COR-L47 (cell line): Measurements from ENCODE around the gene ASGR1.
"Not testable (repeated sequence)": the region's sequence is repeated elsewhere in the genome, so short reads cannot be mapped to it uniquely, and the experiment has no call there.

Experiments
- DNase-seq: peaks from one replicate; lab custom pipeline; 2025; lab: John Stamatoyannopoulos, UW

Gene ASGR1

DNA sequence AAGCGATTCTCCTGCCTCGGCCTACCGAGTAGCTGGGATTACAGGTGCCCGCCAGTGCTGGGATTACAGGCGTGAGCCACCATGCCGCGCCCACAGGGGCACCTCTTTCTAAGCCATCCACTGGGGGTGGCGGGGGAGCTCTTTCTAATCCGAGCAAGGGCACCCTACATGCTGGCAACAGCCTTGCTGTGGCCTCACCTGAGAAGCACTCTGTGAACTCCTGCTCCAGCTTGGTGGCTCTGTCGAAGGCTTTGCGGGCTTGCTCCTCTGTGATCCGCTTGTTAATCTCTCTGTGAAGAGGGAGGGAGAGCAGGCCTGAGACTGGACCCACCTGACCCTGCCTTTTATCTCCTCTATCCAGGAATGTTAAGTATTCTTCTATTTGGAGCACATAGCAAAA lies 11.9 kb upstream of the ASGR1 start:
- no peak for DNase-seq

DNA sequence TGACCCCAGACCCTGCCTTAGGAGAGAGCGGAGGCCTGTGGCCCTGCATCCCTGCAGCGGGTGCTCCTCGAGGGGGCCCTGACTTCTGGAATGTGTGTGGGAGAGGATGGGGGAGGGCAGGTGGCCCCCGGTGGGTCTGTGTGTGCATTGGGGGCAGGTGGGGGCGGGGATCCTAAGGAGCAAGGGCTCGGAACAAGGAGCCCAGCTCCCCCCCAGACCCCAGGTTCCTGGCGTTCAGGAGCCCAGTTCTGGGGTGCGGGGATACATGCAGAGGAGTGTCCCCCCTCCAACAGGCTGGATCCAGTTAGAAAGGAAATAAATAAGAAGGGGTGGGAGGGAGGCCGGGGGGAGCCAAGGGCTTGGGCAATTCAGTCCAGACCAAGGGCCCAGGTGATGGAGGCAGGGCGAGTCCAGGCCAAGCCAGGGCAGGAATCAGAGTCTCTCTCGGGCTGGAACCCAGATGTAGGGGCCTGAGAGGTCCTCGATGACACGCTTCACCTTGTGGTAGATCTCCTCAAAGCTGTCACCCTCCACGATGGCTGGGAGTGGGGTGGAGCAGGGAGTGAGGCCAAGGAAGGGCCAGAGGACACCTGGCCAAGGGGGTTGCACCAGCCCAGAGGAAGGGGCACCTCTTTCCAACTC lies 11.2 kb upstream of the ASGR1 start:
- DNase-seq: no peak

DNA sequence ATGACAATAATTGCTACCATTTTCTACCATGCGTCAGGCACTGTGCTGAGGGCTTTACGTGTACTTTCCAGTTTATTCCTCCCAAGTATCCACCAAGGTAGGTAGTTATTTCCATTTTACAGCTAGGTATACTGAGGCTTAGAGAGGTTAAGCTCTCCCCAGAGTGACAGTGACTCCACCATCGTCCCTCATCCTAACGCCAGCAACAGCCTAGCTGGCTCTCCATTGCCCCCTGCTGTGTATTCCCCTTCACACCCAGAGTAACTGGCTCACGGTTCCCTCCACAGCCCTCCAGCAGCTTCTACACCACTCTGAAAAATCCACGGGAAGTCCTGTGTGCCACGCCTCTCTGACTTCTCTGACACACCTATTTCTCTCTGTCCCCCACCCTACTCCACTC lies 7.1 kb upstream of the ASGR1 start:
- no peak for DNase-seq

DNA sequence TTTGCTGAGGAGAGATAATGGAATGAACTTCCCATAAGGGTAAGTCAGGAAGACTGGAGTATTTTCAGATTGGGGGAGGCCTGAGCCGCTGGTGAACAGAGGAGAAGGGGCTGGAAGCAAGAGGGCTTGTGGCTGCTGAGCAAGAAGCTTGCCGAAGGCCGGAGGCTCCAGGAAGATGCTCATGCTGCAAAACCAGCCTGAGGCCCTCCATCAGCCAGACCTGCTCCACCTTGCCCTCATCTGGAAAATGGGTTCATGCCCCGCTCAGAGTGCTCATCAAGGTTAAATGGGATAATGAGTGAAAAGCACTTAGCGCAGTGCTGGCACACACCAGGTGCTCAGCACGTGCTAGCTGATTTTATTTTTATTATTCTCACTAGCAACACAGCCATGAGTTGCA lies 5.5 kb upstream of the ASGR1 start:
- no peak for DNase-seq

DNA sequence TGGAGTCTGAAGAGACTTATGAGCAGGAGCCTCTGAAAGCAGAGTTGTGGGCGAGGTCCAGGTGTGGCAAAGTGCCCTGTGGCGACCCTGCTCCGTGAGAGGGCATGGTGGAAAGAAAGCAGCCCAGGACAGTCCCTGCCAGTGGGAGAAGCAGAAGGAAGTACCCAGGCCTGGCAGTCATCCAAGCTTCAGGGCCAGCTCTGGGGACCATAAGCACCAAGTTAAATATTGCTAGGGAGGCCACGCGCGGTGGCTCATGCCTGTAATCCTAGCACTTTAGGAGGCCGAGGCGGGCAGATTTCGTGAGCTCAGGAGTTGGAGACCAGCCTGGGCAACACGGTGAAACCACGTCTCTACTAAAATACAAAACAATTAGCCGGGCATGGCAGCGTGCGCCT lies 4.9 kb upstream of the ASGR1 start:
- DNase-seq: no peak

DNA sequence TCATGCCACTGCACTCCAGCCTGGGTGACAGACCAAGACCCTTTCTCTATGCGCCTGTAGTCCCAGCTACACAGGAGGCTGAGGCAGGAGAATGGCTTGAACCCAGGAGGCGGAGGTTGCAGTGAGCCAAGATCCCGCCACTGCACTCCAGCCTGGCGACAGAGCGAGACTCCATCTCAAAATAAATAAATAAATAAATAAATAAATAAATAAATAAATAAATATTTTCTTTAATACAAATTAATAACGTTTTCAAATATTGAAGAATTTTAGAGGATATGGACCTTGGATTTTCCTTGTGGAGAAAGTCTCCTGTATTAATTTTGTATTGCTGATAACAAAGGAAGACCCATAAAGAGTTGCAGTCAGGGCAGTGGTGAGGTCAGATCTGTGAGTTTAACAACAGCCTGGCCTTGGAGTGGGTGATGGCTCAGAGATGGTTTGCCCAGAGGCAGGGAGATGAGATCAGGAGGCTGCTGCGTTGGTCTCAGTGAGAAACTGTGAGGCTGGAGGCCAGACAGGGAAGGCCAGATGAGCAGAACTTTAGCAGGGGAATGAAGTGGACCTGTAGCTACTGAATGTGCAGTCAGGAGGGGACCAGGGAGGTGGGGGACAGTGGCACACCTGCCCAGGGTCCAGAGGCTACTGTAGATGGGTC lies 4.4 kb upstream of the ASGR1 start:
- no peak for DNase-seq

DNA sequence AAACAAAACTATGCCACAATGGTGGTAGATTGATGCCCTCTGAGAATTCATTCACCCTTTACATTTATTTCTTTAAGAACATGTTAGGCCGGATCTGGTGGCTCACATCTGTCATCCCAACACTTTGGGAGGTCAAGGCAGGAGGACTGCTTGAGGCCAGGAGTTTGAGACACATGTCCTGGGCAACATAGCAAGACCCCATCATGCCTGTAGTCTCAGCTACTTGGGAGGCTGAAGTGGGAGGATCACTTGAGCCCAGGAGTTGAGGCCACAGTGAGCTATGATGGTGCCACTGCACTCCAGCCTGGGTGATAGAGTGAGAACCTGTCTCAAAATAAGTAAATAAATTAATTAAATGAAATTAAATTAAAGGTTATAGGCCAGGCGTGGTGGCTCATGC lies 2.9 kb upstream of the ASGR1 start:
- not testable (repeated sequence) for DNase-seq

DNA sequence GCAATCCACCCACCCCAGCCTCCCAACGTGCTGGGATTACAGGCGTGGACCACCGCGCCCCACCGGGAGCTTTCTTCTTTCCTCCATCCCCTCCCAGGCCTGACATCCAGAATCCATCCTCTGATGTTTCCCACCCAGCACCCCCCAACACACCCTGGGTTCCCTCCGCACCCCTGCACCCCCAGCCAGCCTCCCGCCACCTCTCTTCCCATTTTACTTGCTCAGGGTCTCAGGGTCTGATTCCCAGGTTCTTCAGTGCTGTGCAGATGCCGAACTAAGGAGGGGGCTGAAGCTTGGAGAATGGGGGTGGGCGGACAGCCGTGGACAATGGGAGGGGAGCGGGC lies 225 bp downstream of the ASGR1 start:
- DNase-seq: no peak

DNA sequence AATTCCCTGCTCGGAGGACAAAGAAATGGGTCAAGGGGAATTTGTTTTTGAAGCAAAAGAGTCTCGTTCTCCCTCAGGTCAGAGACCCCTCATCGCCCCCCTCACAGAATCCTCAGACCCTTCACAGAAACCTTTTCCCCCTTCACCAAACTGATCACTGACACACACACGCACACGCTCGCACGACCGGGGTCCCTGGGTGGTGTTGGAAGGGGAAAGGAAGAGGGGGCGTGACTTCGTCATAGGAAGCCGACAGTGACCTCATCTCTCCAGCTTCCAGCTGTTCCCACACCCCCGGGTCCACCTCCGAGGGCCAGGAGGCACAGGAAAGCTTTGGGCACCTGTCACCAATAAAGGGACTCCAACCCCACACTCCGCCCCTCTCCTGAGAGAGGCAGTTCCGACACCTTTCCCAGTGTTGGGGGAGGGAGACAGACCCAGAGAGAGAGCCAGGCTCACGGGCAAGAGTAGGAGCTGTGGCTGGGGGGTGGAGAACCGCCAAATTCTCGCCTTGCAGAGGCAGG lies 1.2 kb downstream of the ASGR1 start:
- DNase-seq: no peak

DNA sequence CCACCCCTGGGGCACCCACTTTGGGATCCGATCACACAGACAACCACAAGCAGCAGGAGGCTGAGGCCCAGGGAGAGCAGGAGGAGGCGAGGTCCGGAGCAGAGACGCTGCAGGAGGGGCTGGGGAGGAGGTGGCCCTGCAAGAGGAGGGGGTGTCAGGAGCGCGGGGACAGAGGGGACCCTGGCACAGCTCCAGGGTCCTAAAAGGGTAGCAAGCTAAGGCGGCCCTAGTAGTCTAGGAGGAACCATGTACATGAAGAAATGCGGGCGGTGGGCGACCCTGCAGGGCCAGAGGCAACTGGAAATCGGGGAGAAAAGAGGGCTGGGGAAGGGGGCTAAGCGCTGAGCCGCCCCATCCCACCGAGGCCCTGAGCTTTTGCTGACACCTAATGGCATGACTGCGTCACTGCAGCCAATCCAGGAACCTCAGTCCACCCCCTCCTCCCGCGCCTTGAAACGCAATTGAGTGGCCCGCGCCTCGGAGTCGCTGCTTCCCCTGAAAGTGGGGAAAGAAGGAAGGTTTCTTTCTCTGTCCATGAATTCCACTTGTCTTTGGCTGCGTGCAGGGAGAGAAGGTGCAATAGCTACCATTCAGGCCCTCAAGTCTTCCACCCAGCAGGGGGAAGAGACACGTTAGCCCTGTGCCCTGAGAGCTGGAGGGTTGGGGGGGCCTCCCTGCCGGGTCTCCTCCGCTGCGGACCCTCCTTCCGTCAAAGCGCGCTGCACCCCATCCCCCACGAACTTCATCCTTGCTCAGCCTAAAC lies 1.8 kb downstream of the ASGR1 start:
- DNase-seq: peak; percentile 28

DNA sequence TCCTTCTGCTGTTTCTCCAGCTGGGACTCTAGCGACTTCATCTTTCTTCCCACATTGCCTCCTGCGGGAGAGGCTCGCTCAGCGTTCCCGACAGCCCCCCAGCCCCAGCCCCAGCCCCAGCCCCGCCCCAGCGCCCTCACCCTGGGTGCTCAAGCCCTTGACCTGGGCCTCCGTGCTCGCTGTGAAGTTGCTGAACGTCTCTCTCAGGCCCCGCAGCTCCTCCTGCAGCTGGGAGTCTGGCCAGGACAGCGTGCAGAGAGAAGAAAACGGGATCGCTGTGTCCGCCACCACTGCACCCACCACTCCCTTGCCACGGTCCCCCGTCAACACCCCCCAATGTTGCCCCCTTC lies 2.4 kb downstream of the ASGR1 start:
- no peak for DNase-seq

DNA sequence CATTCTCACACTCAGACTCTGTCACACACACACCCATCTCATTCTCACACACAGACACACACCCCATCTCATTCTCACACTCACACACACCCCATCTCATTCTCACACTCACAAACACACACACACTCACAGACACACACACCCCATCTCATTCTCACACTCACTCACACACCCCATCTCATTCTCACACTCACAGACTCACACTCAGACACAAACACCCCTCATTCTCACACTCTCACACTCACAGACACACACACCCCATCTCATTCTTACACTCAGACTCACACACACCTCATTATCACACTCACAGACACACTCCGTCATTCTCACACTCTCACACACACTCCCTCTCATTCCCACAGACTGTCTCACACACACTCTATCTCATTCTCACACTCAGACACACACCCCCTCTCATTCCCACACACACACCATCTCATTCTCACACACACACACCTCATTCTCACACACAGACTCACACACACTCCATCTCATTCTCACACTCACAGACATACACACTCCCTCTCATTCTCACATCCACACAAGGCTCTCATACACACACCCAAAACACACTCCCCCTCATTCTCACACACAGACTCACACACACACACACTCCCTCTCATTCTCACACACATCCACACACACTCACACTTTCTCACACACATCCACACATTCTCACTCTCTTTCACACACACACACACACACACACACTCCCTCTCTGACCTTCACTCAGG lies 2.9 kb downstream of the ASGR1 start:
- DNase-seq: no peak

DNA sequence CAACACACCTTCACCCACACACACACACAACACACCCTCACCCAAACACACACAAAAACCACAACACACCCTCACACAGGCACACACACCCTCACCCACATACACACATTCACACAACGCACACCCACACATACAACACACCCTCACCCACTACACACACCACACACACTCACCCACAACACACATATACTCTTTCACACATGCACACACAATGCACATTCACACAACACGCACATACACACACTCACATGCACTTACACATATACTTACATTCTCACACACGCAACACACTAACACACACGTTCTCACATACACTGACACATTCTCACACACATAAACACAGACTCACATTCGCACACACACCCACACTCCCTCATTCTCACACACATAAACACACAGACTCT lies 3.8 kb downstream of the ASGR1 start:
- DNase-seq: no peak

DNA sequence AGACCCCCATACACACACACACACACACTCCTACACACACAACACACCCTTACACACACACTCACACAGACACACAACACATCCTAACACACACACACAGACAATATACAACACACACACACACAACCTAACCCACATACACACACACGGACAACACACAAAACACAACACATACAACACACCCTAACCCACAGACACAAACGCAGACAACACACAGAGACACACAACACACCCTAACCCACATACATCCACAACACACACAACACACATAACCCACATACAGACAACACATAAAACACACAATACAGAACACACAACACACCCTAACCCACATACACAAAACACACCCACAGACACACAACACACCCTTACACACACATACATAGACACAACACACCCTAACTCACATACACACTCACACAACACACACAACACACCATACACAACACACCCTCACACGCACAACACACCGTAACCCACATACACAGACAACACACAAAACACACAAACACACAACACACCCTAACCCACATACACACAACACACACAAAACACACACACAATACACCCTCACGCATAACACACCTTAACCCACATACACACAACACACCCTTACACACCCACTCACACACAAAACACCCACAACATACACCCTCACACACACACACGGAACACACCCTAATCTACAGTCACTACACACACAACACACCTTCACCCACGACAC lies 4.4 kb downstream of the ASGR1 start:
- DNase-seq: no peak

DNA sequence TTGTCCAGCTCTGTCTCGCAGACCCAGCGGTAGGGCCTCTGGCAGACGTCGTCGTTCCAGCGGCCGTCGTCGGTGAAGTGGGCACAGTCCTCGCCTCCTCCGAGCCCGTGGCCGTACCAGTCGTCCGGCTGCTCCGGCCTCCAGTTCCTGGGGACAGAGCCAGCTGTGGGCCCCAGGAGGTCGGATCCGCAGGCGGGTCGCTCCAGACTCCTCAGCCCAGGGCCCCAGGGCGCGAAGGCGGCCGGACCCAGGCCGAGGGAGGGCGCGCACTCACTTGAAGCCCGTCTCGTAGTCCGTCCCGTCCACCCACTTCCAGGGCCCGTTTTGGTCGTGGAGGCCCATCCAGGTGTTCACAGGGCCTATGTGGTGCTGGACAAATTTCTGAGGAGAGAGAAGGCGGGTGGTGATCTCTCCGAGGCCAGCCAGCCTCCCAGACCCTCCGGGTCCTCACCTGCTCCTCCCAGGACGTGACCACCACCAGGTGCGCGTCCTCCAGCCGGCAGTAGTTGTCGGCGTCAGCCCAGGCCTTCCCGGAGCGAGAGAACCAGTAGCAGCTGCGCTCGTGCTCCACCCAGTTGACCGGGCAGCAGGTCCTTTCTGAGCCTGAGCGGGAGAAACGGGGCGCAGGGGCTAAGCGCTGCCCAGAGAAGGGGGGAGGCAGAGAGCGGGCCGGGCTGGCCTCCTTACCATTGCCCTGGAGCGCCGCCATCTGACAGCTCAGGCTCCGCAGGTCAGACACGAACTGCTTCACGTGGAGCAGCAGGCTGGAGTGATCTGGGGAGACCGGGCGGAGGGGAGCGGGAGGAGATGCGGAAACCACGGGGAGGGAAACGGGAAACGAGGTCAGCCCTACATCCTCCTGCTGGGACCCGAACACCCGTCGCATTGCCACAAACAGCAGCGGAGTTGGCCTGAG lies 5.2 kb downstream of the ASGR1 start:
- DNase-seq: no peak

DNA sequence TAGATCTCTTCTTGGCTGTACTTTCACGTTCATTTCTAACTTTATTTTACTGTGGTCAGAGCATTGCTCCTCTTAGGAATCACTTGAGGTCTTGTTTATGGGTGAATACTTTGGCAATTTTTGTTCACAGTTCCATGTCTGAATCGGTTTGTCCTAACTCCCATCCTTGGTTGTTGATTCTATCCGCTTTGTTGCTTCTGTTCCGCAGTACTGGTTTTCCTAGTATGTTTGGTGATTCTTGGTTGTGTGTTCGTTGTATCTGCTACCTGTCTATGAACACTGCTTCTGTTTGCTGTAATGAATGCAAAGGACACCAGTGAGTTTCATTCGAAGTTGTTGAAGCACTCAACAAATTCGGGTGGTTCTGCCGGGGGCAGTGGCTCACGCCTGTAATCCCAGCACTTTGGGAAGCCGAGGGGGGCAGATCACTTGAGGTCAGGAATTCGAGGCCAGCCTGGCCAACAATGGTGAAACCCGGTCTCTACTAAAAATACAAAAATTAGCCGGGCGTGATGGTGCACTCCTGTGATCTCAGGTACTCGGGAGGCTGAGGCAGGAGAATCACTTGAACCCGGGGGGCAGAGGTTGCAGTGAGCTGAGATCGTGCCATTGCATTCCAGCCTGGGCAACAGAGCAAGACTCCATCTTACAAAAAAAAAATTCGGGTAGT lies 6.5 kb downstream of the ASGR1 start:
- not testable (repeated sequence) for DNase-seq

DNA sequence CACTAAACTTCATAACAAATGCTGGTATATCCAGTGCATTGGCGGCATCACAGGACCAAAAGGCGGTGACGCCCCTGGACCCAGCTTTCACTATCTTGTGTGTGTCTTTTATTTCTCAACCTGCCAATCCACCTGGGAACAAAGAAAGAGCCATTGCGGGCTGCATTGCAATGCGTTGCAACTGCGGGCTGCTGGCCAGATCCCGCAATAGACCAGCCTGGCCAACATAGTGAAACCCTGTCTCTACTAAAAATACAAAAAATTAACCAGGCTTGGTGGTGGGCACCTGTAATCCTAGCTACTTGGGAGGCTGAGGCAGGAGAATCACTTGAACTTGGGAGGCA lies 9.6 kb downstream of the ASGR1 start:
- DNase-seq: not testable (repeated sequence)

DNA sequence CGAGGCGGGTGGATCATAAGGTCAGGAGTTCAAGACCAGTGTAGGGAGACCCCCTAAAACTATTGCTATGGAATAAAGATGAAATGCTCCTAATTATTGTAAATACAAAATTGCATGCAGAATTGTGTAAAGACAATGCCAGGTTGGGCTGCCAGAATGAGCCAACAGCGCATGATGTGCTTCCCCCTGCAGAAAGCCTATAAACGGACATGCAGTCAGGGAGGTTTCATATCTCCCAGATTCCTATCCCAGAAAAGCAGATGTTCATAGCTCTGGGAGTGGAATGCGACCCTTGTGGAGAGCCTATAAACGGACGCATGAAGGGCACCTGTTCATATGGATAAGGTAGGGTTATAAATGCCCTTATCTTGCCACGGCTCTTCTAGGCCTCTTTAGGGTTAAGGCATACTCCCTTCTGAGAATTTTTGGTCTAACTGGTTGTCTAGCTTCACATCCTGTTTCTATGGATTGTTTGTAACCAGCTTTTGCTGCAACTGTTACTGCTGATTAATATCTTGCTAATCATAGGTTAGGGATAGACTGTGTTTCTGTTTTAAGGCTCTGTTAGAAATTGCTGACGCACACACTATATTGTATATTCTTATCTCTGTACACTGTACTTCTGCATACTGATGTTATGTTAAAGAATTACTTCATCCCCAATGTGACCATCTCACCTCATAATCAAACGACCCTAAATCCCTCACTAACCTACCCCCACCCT lies 10.2 kb downstream of the ASGR1 start:
- DNase-seq: not testable (repeated sequence)

DNA sequence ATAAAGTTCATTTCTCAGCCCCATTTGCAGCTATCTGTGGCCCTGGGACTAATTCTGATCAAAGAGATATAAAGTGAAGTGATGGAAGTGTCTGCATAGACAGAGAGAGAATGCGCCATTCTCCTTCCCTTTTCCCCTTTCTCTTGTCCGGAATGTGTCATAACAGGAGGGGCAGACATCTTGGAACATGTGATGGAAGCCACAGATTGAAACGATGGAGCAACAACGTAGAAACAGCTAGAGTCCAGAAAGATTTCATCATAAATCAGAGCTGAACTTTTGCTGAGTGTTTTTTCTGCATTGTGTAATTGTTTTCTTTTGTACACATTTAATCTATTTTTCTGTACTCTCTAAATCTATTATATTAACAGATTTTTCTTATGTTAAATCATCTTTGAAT lies 11.3 kb downstream of the ASGR1 start:
- DNase-seq: no peak

DNA sequence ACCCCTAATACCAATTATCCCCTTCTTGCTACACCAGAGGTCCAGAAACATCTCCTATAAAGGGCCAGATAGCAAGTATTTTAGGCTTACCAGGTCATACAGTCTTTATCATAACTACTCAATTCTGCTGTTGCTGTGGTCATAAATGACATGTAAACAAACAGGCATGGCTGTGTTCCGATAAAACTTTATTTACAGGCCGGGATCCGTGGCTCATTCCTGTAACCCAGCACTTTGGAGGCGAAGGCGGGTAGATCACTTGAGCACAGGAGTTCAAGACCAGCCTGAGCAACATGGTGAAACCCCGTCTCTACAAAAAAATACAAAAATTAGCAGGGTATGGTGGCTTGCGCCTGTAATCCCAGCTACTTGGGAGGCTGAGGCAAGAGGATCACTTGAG lies 12.3 kb downstream of the ASGR1 start:
- DNase-seq: no peak
